HG03175 (cell line): ENCODE measurements around the gene SSTR5.
"Not testable (repeated sequence)": the region's sequence is repeated elsewhere in the genome, so short reads cannot be mapped to it uniquely, and the experiment has no call there.

Experiments used
- ATAC-seq: cut with Tn5 transposase; IDR thresholded peaks from one replicate; pipeline ENCODE4 v1.9.1; 2021; ENCODE audit warnings: mild to moderate bottlenecking, moderate library complexity; ENCODE audit not compliant: unreplicated experiment

The SSTR5 gene

GRCh38 chr16:1071561-1072225, 854 bp upstream of the SSTR5 start:
- ATAC-seq, result no peak

GRCh38 chr16:1073262-1073558, 663 bp downstream of the SSTR5 start:
- ATAC-seq, result no peak

GRCh38 chr16:1073566-1074378, 1.2 kb downstream of the SSTR5 start:
- no peak for ATAC-seq

GRCh38 chr16:1074379-1074649, 1.8 kb downstream of the SSTR5 start:
- no peak for ATAC-seq

- ATAC-seq, result no peak
Observed at GRCh38 chr16:1075546-1075945, 3.0 kb downstream of the SSTR5 start.

- ATAC-seq, result no peak
Observed at GRCh38 chr16:1076801-1077576, 4.4 kb downstream of the SSTR5 start.

- no peak for ATAC-seq
Observed at GRCh38 chr16:1077877-1078578, 5.5 kb downstream of the SSTR5 start.

- no peak for ATAC-seq
Observed at GRCh38 chr16:1078579-1079021, 6.1 kb downstream of the SSTR5 start.

GRCh38 chr16:1079341-1079740, 6.8 kb downstream of the SSTR5 start:
- ATAC-seq, result no peak

- no peak for ATAC-seq
Observed at GRCh38 chr16:1079786-1080525, 7.4 kb downstream of the SSTR5 start.

GRCh38 chr16:1080801-1081733, 8.5 kb downstream of the SSTR5 start:
- no peak for ATAC-seq

GRCh38 chr16:1081734-1082265, 9.3 kb downstream of the SSTR5 start:
- ATAC-seq, result no peak

GRCh38 chr16:1082266-1082951, 9.9 kb downstream of the SSTR5 start:
- no peak for ATAC-seq

- no peak for ATAC-seq
Observed at GRCh38 chr16:1082952-1083675, 10.6 kb downstream of the SSTR5 start.

GRCh38 chr16:1084971-1085370, 12.4 kb downstream of the SSTR5 start:
- ATAC-seq, result no peak

GRCh38 chr16:1086443-1086842, 13.9 kb downstream of the SSTR5 start:
- not testable (repeated sequence) for ATAC-seq

GRCh38 chr16:1088295-1089170, 16.0 kb downstream of the SSTR5 start:
- no peak for ATAC-seq
